SU-DHL-6 (cell line): ENCODE measurements around the gene SYT10.

ENCODE experiments used
- CTCF ChIP-seq: fragments of 200-600 bp; sonication (generic); IDR thresholded peaks from one replicate; pipeline ENCODE4 v1.5.1; 2017; ENCODE audit warnings: antibody characterized with exemption, mild to moderate bottlenecking, low read length, moderate library complexity; ENCODE audit not compliant: insufficient read depth, poor library complexity, severe bottlenecking
- EZH2phosphoT487 ChIP-seq: fragments of 200-600 bp; sonication (generic), shearing (Covaris generic); conservative IDR thresholded peaks from 2 replicates; pipeline ENCODE4 v1.6.1; 2018; ENCODE audit warnings: mild to moderate bottlenecking, antibody characterized with exemption, low read length, moderate library complexity, mixed read lengths

DNA sequence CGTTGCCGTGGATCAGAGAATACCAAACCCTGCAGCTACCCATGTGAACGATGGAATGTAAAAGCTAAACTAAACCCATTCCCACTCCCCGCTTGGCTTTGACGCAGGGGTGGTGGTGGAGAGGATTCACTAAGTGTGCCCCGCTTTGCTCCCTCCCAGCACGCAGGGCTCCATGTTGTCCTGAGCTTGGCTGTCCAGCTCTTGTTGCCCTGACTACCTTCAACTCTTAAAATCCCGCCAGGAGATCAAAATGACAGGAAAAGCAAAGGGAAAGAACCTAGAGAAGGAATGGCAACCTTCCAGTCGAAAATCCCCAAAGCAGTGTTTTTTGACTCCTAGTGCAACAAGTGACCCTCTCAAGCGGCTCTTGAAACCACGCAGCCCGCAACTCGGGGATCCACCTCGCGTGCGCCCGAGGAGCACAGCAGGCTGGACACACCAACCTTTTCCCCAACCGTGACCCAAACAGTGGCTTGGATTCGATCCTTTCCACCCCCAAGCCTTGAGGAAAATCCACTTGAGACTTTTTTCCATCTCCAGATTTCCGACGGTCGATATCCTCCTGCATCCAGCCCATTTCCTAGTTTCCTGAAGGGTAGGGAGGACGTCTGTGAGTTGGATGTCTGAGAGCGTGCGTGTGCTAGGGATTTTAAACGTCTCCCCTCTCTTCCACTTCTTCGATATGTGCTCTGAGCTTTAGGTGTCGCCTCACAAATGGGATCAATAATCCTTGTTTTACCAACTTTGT, 1.4 kb downstream of the SYT10 start:
- TF ChIP-seq CTCF = no peak
- no peak for TF ChIP-seq EZH2phosphoT487
